GM06990 (cell line): Measurements from ENCODE around the gene LYSMD3.

Experiments used
- DNase-seq: peaks from one replicate; pipeline ENCODE4 v3.0.0-alpha.2; 2011; ENCODE audit not compliant: insufficient read length; ENCODE audit errors: extremely low read depth
- H3K27me3 ChIP-seq: replicated peaks from 2 replicates; pipeline ENCODE4 v1.6.0; 2011; ENCODE audit warnings: low read length; ENCODE audit not compliant: control insufficient read depth, insufficient read depth
- H3K36me3 ChIP-seq: 2 replicates; pipeline ENCODE4 v1.5.1; 2011; ENCODE audit warnings: low read length; ENCODE audit not compliant: control insufficient read depth, insufficient read depth
- H3K4me3 ChIP-seq: replicated peaks from 2 replicates; pipeline ENCODE4 v1.5.1; 2011; ENCODE audit warnings: low read depth, mild to moderate bottlenecking, control low read depth, low read length
- TF ChIP-seq, protein P1 (sequence below): IDR thresholded peaks from 2 replicates; pipeline ENCODE4 v1.5.1; 2011; ENCODE audit warnings: low read length, control low read depth, mild to moderate bottlenecking, inconsistent platforms; ENCODE audit not compliant: insufficient read depth, poor library complexity, severe bottlenecking

The LYSMD3 gene

GRCh38 chr5:90474235-90475107 lies 54.9 kb downstream of the LYSMD3 start, which contains the start of the genes MBLAC2 and POLR3G:
Gene MBLAC2, minus strand, starts transcription at chr5:90474771. Its CDS starts 479 bp downstream, at chr5:90474292.
Gene POLR3G, plus strand, starts transcription at chr5:90474864. Its CDS starts 10,704 bp downstream, at chr5:90485568.
- Histone ChIP-seq H3K4me3 (peak within 1 kb of the TSS; percentile 85), H3K27me3 (no peaks in the 10 kb centered on the region), H3K36me3 (no peaks in the 10 kb centered on the region)
- TF ChIP-seq, protein P1, sequence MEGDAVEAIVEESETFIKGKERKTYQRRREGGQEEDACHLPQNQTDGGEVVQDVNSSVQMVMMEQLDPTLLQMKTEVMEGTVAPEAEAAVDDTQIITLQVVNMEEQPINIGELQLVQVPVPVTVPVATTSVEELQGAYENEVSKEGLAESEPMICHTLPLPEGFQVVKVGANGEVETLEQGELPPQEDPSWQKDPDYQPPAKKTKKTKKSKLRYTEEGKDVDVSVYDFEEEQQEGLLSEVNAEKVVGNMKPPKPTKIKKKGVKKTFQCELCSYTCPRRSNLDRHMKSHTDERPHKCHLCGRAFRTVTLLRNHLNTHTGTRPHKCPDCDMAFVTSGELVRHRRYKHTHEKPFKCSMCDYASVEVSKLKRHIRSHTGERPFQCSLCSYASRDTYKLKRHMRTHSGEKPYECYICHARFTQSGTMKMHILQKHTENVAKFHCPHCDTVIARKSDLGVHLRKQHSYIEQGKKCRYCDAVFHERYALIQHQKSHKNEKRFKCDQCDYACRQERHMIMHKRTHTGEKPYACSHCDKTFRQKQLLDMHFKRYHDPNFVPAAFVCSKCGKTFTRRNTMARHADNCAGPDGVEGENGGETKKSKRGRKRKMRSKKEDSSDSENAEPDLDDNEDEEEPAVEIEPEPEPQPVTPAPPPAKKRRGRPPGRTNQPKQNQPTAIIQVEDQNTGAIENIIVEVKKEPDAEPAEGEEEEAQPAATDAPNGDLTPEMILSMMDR: peak; percentile 47
- peak; percentile 93 for DNase-seq

- TF ChIP-seq, protein P1: no peak
- H3K27me3 ChIP-seq: no peaks in the 10 kb centered on the region
Observed at GRCh38 chr5:90473396-90474234, 55.8 kb downstream of the LYSMD3 start.

DNA sequence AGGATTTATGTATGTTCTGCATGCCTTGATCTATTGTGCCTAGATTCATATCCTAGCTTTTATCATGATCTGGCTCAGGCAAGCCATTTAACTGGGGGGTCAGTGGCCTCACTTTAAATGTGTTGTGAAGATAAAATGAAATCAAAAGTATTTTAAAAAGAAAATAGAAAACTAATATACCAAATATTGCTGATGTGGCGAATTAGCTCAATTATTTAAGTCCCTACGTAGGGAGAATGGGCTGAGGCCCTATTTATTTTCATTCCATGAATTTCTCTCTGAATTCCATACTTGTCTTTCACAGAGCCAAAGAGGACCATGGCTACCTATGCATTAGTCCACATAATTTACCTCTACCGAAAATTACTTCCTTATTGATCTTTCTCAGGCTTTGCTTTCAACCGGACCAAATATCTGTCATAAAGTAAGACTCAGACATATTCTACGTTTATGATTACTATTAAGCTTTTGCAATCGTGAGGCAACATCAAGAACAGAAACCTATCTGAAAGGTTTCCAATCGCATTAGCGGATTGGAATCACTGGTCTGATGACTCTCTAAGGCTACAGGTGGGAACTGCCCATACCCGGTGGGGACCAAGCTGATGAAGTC lies 56.5 kb downstream of the LYSMD3 start:
- no peak for DNase-seq
- H3K27me3 ChIP-seq: no peaks in the 10 kb centered on the region
- peak overlapping the region; percentile 85 for H3K4me3 ChIP-seq
- TF ChIP-seq, protein P1: no peak
- H3K36me3 ChIP-seq: no peaks in the 10 kb centered on the region

More at GRCh38 chr5:90473396-90474234, 55.8 kb downstream of the LYSMD3 start:
- no peaks in the 10 kb centered on the region for H3K36me3 ChIP-seq
- no peak for DNase-seq
- H3K4me3 ChIP-seq: peak overlapping the region; percentile 85
